T47D (cell line): Measurements from ENCODE around the gene HNRNPM.
A peak's percentile ranks its signal among the peaks of the same experiment; 100 is the strongest.
"Not testable (repeated sequence)": the region's sequence is repeated elsewhere in the genome, so short reads cannot be mapped to it uniquely, and the experiment has no call there.

Experiments used
- DNase-seq, 2 experiments: peaks; one replicate each; pipeline versions ENCODE4 v3.0.0 to v3.0.0-alpha.2; 2011 to 2012; ENCODE audit warnings: low read depth in 1 of 2, low spot score in 1 of 2
- JUND ChIP-seq: IDR thresholded peaks from 2 replicates; pipeline ENCODE4 v1.6.1; 2012; ENCODE audit warnings: low read depth
- in situ Hi-C: cut with HindIII; loops from 2 replicates; pipeline ENCODE4 v1.10.0; 2016; ENCODE audit warnings: low sequenced_read_pairs, low pct_unique_long_range_greater_than_20kb

The HNRNPM gene

GRCh38 chr19:8441725-8442544 lies 2.8 kb upstream of the HNRNPM start:
- no peak for DNase-seq
- in situ Hi-C loops = no loop called here
- TF ChIP-seq JUND = no peak

GRCh38 chr19:8444140-8444676 lies 567 bp upstream of the HNRNPM start:
- in situ Hi-C loops, DNase-seq: not testable (repeated sequence)

GRCh38 chr19:8445488-8446001 lies 770 bp downstream of the HNRNPM start:
- DNase-seq = peak in 1 of 2 experiments; percentile 55
- in situ Hi-C loops = no loop called here
- no peak for TF ChIP-seq JUND

GRCh38 chr19:8446061-8446709 lies 1.4 kb downstream of the HNRNPM start:
- no peak for DNase-seq
- in situ Hi-C loops = no loop called here
- no peak for TF ChIP-seq JUND

GRCh38 chr19:8449830-8450229 lies 5.1 kb downstream of the HNRNPM start:
- in situ Hi-C loops = no loop called here
- TF ChIP-seq JUND = no peak
- peak in 1 of 2 experiments; percentile 89 for DNase-seq

GRCh38 chr19:8451377-8451776 lies 6.6 kb downstream of the HNRNPM start:
- TF ChIP-seq JUND = no peak
- no peak for DNase-seq
- in situ Hi-C loops = no loop called here

GRCh38 chr19:8451885-8452284 lies 7.1 kb downstream of the HNRNPM start:
- TF ChIP-seq JUND = no peak
- in situ Hi-C loops = no loop called here
- no peak for DNase-seq

- TF ChIP-seq JUND = no peak
- no peak for DNase-seq
- in situ Hi-C loops = no loop called here
Measured at GRCh38 chr19:8452446-8453123, 7.8 kb downstream of the HNRNPM start.

GRCh38 chr19:8453616-8454015 lies 8.8 kb downstream of the HNRNPM start:
- no peak for TF ChIP-seq JUND
- in situ Hi-C loops = no loop called here
- no peak for DNase-seq

- DNase-seq = no peak
- in situ Hi-C loops = no loop called here
- TF ChIP-seq JUND = no peak
Measured at GRCh38 chr19:8454218-8454617, 9.4 kb downstream of the HNRNPM start.

- DNase-seq = no peak
- in situ Hi-C loops = no loop called here
- TF ChIP-seq JUND = no peak
Measured at GRCh38 chr19:8455018-8455417, 10.2 kb downstream of the HNRNPM start.

GRCh38 chr19:8456064-8456463 lies 11.3 kb downstream of the HNRNPM start:
- peak in 1 of 2 experiments; percentile 54 for DNase-seq
- TF ChIP-seq JUND = no peak
- in situ Hi-C loops = no loop called here
